ENCODE results near the gene SP1. TPM values are rescaled to one million over a fixed set of nuclear protein-coding genes. Genes with fewer than 3 reads are reported as not detected.

The SP1 gene
- total and polyA plus RNA-seq, 2 of the 4 experiments (the other 2 are of a cell fraction) = 19.7 to 53.6 TPM

- H3K4me3 ChIP-seq (ENCODE audit: insufficient read depth, low read depth, low read length) = no peak overlapping the region
- H3K27me3 ChIP-seq (ENCODE audit: control insufficient read depth, insufficient read depth, low read length) = no peaks in the 10 kb centered on the region
- WGBS, 2 experiments (ENCODE audit: extremely low coverage in 2 of 2, insufficient read length in 1 of 2) = 83% methylated on average over 2 of the region's 8 CpGs; no CpG with 5 or more reads in 1 of the 2 experiments
- dilution Hi-C loops (cut with HindIII; ENCODE audit: low sequenced_read_pairs, unreplicated experiment) = no loop called here
- no peaks in the 10 kb centered on the region for H3K9me3 ChIP-seq (ENCODE audit: control insufficient read depth, insufficient read depth, low read length)
- BruUV-seq (replicated peaks) = no TSS peak
- peaks cover 83% of the 10 kb centered on the region for H3K36me3 ChIP-seq (ENCODE audit: control insufficient read depth, insufficient read depth, low read length)
- no peak overlapping the region for H2BK120ac ChIP-seq (ENCODE audit: low read depth, low read length)
- no peak overlapping the region for H3K56ac ChIP-seq (ENCODE audit: extremely low read depth, insufficient read depth, low read length)
- in situ Hi-C loops (cut with MboI; ENCODE audit: low sequenced_read_pairs) = no loop called here
- H3K27ac ChIP-seq (ENCODE audit: insufficient read depth, low read length) = no peak overlapping the region
- H2AK5ac ChIP-seq (ENCODE audit: low read depth, low read length) = no peak overlapping the region
- ChIA-PET CTCF (no interaction called here), POLR2A (ENCODE audit: unreplicated experiment) (interaction anchor here (0.6 kb wide), 1 partner anchor 566 kb away, joined by 7 read pairs; no protein-coding TSS in a partner anchor)
- H3K9ac ChIP-seq (ENCODE audit: low read depth, low read length) = no peak overlapping the region
- no peak overlapping the region for H4K91ac ChIP-seq (ENCODE audit: insufficient read depth, low read depth, low read length)
- H3K23ac ChIP-seq (ENCODE audit: low read depth, low read length) = no peak overlapping the region
- no peak overlapping the region for H3K4me2 ChIP-seq (ENCODE audit: low read depth, low read length)
- H2AFZ ChIP-seq (replicated peaks; ENCODE audit: low read length, poor library complexity) = no peak overlapping the region
- no peaks in the 10 kb centered on the region for H3K9me1 ChIP-seq (ENCODE audit: insufficient read depth, low read length)
- H3K14ac ChIP-seq (replicated peaks; ENCODE audit: low read depth, low read length) = no peak overlapping the region
- H3K4me1 ChIP-seq (ENCODE audit: control insufficient read depth, insufficient read depth, low read length) = peaks cover 8% of the 10 kb centered on the region
- no peak overlapping the region for H2AK9ac ChIP-seq (replicated peaks; ENCODE audit: low read depth, low read length, poor library complexity)
- ATAC-seq (ENCODE audit: low read depth) (no peak), DNase-seq (no peak)
- H2BK20ac ChIP-seq (ENCODE audit: low read depth, low read length) = no peak overlapping the region
- no peak overlapping the region for H4K5ac ChIP-seq (ENCODE audit: low read depth, low read length)
- H2BK5ac ChIP-seq (ENCODE audit: low read depth, low read length, poor library complexity, severe bottlenecking) = no peak overlapping the region
- H4K8ac ChIP-seq (ENCODE audit: low read depth in 2 of 2, low read length in 2 of 2) = no peak overlapping the region
- peaks cover 96% of the 10 kb centered on the region for H4K20me1 ChIP-seq (ENCODE audit: insufficient read depth, low read length)
- peaks cover 48 to 81% of the 10 kb centered on the region in 2 experiments for H3K79me1 ChIP-seq (ENCODE audit: low read depth in 1 of 2, low read length in 2 of 2)
- intact Hi-C loops (cut with micrococcal nuclease) = no loop called here
- H3K4ac ChIP-seq (ENCODE audit: low read depth, low read length) = no peak overlapping the region
- no peak overlapping the region for H3K18ac ChIP-seq (ENCODE audit: low read depth, low read length)
- no peak overlapping the region for H2BK15ac ChIP-seq (ENCODE audit: low read depth, low read length)
- TF ChIP-seq, protein P1, sequence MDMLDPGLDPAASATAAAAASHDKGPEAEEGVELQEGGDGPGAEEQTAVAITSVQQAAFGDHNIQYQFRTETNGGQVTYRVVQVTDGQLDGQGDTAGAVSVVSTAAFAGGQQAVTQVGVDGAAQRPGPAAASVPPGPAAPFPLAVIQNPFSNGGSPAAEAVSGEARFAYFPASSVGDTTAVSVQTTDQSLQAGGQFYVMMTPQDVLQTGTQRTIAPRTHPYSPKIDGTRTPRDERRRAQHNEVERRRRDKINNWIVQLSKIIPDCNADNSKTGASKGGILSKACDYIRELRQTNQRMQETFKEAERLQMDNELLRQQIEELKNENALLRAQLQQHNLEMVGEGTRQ (IDR thresholded peaks at IDR 0.05; ENCODE audit: low read depth, low read length) = no peak
- TF ChIP-seq ELK1 (IDR thresholded peaks at IDR 0.05; ENCODE audit: borderline replicate concordance, low read depth, low read length) (no peak), MAFK (IDR thresholded peaks at IDR 0.05; ENCODE audit: low read depth, low read length) (no peak), CHD1 (IDR thresholded peaks at IDR 0.05; ENCODE audit: low read depth, low read length) (no peak), BHLHE40 (IDR thresholded peaks at IDR 0.05; ENCODE audit: low read depth, low read length) (no peak), NFE2L2 (IDR thresholded peaks at IDR 0.05; ENCODE audit: low read depth, low read length) (no peak), RAD21 (IDR thresholded peaks at IDR 0.05; ENCODE audit: low read length) (no peak), MXI1 (IDR thresholded peaks at IDR 0.05; ENCODE audit: borderline replicate concordance, low read depth, low read length) (no peak), RCOR1 (IDR thresholded peaks at IDR 0.05; ENCODE audit: insufficient replicate concordance, low read length) (no peak), SMC3 (IDR thresholded peaks at IDR 0.05; ENCODE audit: low read depth, low read length) (no peak), RFX5 (IDR thresholded peaks at IDR 0.05; ENCODE audit: low read depth, low read length) (no peak), CEBPB (IDR thresholded peaks at IDR 0.05; ENCODE audit: low read depth, low read length) (no peak), MAZ (IDR thresholded peaks at IDR 0.05; ENCODE audit: borderline replicate concordance, low read depth, low read length) (no peak), POLR2A (IDR thresholded peaks at IDR 0.05; ENCODE audit: low read depth, low read length) (no peak)
- TF ChIP-seq, protein P2, sequence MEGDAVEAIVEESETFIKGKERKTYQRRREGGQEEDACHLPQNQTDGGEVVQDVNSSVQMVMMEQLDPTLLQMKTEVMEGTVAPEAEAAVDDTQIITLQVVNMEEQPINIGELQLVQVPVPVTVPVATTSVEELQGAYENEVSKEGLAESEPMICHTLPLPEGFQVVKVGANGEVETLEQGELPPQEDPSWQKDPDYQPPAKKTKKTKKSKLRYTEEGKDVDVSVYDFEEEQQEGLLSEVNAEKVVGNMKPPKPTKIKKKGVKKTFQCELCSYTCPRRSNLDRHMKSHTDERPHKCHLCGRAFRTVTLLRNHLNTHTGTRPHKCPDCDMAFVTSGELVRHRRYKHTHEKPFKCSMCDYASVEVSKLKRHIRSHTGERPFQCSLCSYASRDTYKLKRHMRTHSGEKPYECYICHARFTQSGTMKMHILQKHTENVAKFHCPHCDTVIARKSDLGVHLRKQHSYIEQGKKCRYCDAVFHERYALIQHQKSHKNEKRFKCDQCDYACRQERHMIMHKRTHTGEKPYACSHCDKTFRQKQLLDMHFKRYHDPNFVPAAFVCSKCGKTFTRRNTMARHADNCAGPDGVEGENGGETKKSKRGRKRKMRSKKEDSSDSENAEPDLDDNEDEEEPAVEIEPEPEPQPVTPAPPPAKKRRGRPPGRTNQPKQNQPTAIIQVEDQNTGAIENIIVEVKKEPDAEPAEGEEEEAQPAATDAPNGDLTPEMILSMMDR (conservative IDR thresholded peaks at IDR 0.05; ENCODE audit: low read depth, low read length) = no peak
Observed at GRCh38 chr12:53461591-53461990, 81.6 kb downstream of the SP1 start.

Data from IMR-90 (cell line).